Parietal lobe (tissue), 1 donor: Measurements from ENCODE around the gene ITGA11. TPM values are rescaled to one million over a fixed set of nuclear protein-coding genes. Genes with fewer than 3 reads are reported as not detected.

ENCODE experiments used
- total RNA-seq: library from RNA; depleted of rRNA; stranded (reverse); fragments of >200 nt; gene quantifications from one replicate; pipeline ENCODE4 v1.2.3, GENCODE V29; 2014

Gene ITGA11
- total RNA-seq, result 0.94 TPM

DNA sequence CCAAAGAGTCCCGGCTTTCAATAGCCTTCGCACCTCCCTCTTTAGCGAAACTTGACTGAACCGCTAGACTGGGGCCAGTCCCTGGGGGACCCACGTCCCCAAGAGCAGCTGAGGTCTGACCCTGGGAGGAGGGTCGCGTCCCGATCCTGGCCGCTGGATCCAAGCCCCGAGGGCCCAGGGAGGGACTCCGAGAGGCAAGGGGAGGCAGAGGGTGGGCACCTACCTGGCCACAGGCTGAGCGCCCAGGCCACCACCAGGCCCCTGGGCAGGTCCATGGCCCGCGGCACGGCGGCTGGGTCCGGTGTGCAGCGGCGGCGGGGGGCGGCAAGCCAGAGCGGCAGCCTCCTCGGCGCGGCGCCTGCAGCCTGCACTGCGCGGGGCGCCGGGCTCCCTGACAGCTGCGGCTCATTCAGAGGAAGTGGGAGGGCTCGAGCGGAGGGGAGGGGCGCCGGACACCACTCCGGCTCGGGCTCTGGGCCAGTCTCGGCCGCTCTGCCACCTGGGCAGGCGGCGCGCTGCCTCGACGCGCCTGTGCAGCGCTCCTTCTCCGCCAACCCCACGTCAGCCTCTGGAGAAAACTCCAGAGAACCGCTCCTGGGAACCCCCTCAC, at the start of gene ITGA11:
Gene ITGA11, minus strand, starts transcription at position 372 of the 610 bp plus-strand sequence. Its CDS starts 97 bp downstream, at position 275.

GRCh38 chr15:68277603-68278344, 154.2 kb downstream of the ITGA11 start, which contains the start of gene FEM1B:
Gene FEM1B, plus strand, starts transcription at chr15:68277745. Its CDS starts 673 bp downstream, at chr15:68278418.

Other genes with a start within 250 kb of the ITGA11 start
- gene CALML4, start 226.8 kb downstream of the ITGA11 start, total RNA-seq, result 8.1 TPM
- gene CLN6, start 202.4 kb downstream of the ITGA11 start, total RNA-seq, result 17.5 TPM
- 160 TPM for gene FEM1B, start 154.4 kb downstream of the ITGA11 start, total RNA-seq
- gene CORO2B, start 146.8 kb upstream of the ITGA11 start, total RNA-seq, result 52.9 TPM